AG09309 (cell line): ENCODE measurements around the gene STK32B.
A peak's percentile ranks its signal among the peaks of the same experiment; 100 is the strongest.

Experiments used
- DNase-seq: peaks from one replicate; pipeline ENCODE4 v3.0.0-alpha.2; 2010; ENCODE audit warnings: low read depth
- H3K4me3 ChIP-seq: 2 replicates; pipeline ENCODE4 v1.5.1; 2011; ENCODE audit warnings: mild to moderate bottlenecking, low read depth, low read length, moderate library complexity; ENCODE audit not compliant: control insufficient read depth
- CTCF ChIP-seq: IDR thresholded peaks from 2 replicates; pipeline ENCODE4 v1.5.1; 2011; ENCODE audit warnings: mild to moderate bottlenecking, low read depth, low read length, inconsistent platforms; ENCODE audit not compliant: insufficient read depth, control insufficient read depth; ENCODE audit errors: missing control alignments

STK32B gene

GRCh38 chr4:5199912-5200311 is 148.6 kb downstream of the STK32B start:
- DNase-seq, result no peak
- TF ChIP-seq CTCF, result no peak
- no peak overlapping the region for H3K4me3 ChIP-seq

GRCh38 chr4:5200513-5200912 is 149.2 kb downstream of the STK32B start:
- no peak for DNase-seq
- H3K4me3 ChIP-seq, result no peak overlapping the region
- TF ChIP-seq CTCF, result no peak

GRCh38 chr4:5203309-5203992 is 152.2 kb downstream of the STK32B start:
- no peak for DNase-seq

GRCh38 chr4:5203993-5204310 is 152.7 kb downstream of the STK32B start:
- DNase-seq, result peak; percentile 31
- H3K4me3 ChIP-seq, result no peak overlapping the region
- TF ChIP-seq CTCF, result no peak

More at GRCh38 chr4:5203309-5203992, 152.2 kb downstream of the STK32B start:
- TF ChIP-seq CTCF, result no peak
- H3K4me3 ChIP-seq, result no peak overlapping the region

DNA sequence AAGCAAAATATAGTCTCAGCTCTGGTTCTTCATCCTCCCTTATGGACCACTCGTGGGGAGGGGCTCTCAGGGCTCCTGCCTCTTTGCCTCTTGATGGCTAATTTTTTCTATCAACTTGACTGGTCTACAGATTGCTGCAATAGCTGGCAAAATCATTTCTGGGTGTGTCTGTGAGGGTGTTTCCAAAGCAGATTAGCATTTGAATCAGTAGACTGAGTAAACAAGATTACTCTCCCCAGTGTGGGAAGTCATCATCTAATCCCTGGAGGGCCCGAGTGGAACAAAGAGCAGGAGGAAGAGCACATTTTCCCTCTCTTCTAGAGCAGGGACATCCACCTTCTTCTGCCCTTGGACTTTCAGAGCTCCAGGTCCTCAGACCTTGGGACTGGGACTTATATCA is 153.5 kb downstream of the STK32B start:
- TF ChIP-seq CTCF, result no peak
- H3K4me3 ChIP-seq, result no peak overlapping the region
- DNase-seq, result no peak

DNA sequence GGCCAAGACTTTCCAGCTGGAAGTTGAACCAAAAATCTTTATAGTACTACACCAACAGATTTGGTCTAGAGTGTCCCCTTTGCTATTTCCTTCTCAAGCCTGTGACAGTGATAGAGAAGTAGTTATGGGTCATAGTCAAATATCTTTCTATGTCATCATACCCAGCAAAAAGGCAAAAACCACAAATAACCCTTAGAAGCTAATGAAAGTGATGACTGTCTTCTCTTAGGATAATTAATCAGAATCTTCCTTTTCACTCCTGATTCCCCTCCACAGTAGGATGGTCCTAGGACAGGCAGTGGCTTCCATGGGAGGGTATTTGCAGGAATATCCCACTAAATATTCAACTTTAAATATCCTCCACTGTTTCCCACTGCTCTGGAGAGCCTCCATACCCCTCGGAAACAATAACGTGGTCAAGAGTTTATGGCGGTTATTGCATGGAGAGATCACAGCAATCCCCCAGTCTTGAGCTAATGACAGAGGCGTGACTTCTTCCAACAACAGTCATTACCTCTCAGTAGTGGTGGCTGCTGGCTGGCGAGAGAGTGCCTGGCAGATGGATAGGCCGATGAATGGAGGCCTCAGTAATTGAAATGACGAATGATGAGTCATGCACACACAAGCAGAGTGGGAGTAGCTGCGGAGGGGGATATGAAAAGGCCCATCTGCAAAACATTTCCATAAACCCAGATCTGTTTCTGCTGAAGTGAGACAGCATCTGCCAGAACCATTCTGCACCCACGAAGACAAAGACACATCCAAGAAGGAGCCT is 154.9 kb downstream of the STK32B start:
- DNase-seq, result peak; percentile 71
- TF ChIP-seq CTCF, result no peak
- H3K4me3 ChIP-seq, result no peak overlapping the region
